SH-SY5Y (cell line): ENCODE results near the gene CAMTA1.

Source experiments
- GATA2 ChIP-seq: IDR thresholded peaks from 2 replicates; pipeline ENCODE4 v1.6.1; 2011; ENCODE audit warnings: mild to moderate bottlenecking, low read depth, low read length
- GATA3 ChIP-seq: IDR thresholded peaks from 2 replicates; pipeline ENCODE4 v1.6.1; 2011; ENCODE audit warnings: low read depth, mild to moderate bottlenecking, low read length, moderate library complexity

DNA sequence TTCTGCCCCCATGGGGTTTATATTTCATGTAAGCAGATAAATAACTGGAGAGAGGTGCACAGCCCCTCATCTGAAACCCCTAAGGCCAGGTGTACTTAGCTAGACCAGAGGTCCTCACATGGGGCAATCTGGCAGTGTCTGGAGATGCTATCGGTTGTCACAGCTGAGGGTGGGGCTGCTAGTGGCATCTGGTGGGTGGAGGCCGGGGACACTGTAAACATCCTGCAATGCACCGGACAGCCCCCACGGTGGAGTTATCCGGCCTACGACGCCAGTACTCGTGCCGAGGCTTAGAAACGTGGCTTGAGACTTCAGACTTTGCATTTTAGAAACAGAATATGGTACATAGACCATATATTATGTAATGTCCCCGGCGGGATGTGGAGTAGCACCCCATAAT, 799.4 kb downstream of the CAMTA1 start:
- peak; percentile 99 for TF ChIP-seq GATA2
- peak; percentile 98 for TF ChIP-seq GATA3
